GM12872 (cell line): ENCODE data around the gene GGT6.

Source experiments
- CTCF ChIP-seq: IDR thresholded peaks from 3 replicates; pipeline ENCODE4 v1.5.1; 2011; ENCODE audit warnings: low read depth, mild to moderate bottlenecking, low read length, moderate library complexity; ENCODE audit not compliant: insufficient read depth

Gene GGT6

GRCh38 chr17:4594931-4595684, 34.7 kb upstream of the GGT6 start:
- TF ChIP-seq CTCF, result peak; percentile 45; the same call in 2 of the 3 replicates

GRCh38 chr17:4594406-4594805, 34.0 kb upstream of the GGT6 start:
- TF ChIP-seq CTCF, result no peak

- TF ChIP-seq CTCF, result no peak
These were observed 32.6 kb upstream of the GGT6 start for GRCh38 chr17:4593021-4593421.

- TF ChIP-seq CTCF, result no peak
These were observed 32.0 kb upstream of the GGT6 start for GRCh38 chr17:4592240-4593005.

GRCh38 chr17:4591529-4591928, 31.2 kb upstream of the GGT6 start:
- TF ChIP-seq CTCF, result no peak

- no peak for TF ChIP-seq CTCF
These were observed 30.6 kb upstream of the GGT6 start for GRCh38 chr17:4590981-4591453.

GRCh38 chr17:4588898-4589625, 28.7 kb upstream of the GGT6 start:
- TF ChIP-seq CTCF, result no peak
